NCI-H510A treated with DMSO at 0.1 percent for 48 hours (cell line): Measurements from ENCODE around the gene REM2.
A peak's percentile ranks its signal among the peaks of the same experiment; 100 is the strongest.
"Not testable (repeated sequence)": the region's sequence is repeated elsewhere in the genome, so short reads cannot be mapped to it uniquely, and the experiment has no call there.

Source experiments
- DNase-seq: peaks from one replicate; lab custom pipeline; 2025; lab: John Stamatoyannopoulos, UW

The REM2 gene

DNA sequence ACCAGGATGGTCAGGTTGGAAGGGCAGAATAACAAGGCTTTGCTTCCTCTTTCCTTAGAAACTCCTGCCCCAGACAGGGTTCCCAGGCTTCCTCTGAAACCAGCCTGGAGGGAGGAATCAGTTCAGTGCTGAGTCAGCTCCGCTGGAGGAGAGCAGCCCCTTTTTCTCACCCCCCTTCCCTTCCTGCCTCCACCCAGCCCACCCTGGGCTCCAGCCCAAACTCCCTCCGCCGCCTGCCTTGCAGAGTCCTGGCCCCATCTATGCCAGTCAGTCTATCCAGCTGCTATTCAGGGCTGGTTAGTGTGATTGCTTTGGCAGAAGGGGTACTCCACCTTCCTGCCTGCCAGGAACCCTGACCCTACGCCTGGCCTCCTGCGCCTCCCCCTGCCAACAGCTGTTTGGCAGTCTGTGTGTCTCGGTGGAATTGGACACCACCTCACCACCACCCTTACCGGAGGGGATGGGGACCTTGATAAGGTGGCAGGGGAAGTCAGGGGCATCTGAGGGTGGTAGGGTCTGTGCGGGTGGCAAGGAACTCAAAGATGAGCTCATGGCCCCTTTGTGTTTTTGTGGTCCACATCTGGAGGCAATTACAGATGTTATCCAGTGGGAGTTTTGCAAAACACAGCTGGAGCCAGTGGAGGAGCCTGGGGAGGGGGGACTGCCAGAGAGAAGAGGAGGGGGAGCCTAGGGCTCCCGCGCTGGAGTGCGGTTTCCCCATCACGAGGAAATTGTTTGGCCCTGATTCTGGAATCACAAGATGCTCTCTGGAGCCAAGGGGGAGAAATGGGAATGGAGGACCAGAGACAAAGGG, 34.5 kb upstream of the REM2 start:
- DNase-seq: no peak

DNA sequence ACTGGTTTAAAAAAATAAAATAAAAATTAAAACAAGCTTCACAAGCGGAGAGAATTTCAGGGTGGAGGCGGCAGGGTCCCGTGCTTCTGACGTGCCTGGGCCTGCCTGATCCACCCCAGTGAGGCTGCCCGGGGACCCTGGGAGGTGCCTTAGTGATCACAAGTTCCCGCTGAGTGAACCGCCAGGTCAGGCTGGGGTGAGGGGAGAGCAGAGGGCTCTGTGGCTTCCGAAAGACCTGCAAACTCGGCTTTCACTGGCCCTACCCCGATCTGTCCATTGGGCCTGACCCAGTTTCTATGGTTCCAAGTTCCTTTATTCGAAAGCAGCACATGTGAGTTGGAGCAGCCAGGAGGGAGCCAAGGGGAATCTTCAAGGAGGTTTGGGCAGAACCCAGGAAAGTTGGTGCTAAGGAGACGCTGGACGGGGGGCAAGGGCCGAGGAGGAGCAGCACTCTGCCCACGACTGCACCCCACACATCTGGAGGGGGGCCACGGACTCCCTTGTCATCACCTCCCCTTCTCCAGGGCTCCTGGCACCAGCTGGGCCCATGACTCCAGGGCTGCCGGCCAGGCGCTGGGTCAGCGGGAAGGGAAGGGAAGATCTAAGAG, 33.7 kb upstream of the REM2 start:
- DNase-seq: no peak

DNA sequence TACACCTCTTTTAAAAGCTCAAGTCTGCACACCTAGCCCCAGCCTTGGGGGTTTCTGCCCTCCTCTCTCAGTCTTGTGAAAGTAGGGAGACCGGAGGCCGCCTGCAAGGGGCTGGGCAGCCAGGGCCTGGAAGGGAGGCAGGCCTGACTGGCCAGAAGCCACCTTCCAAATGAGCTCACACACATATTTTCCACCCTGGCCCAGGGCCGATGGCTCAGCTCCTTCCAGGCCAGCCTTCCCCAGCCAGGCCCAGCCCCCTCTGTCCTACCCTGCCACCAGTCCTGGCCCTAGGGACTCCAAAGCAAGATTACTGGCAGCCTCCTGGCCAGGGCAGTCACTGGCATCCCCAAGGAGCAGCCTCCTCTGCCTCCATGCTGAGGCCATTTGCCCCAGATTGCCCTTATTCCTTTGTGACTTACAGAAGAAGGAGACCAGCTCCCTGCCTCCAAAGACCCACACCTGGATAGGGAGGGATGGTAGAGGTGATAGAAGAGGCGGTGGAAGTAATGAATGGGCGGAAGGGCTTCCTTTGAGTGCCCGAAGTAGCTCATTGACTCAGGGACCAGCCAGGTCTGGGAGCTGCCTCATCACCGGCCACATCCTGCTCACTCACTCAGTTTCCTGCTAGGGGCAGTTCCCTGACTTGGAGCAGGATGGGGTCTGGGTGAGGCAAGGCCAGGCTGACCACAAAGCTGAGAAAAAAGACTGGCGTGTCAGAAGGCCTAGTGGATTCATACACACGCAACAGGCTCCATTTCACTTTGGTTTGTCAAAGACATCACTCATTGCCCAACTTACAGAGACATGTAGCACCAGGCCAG, 31.9 kb upstream of the REM2 start:
- DNase-seq: no peak

DNA sequence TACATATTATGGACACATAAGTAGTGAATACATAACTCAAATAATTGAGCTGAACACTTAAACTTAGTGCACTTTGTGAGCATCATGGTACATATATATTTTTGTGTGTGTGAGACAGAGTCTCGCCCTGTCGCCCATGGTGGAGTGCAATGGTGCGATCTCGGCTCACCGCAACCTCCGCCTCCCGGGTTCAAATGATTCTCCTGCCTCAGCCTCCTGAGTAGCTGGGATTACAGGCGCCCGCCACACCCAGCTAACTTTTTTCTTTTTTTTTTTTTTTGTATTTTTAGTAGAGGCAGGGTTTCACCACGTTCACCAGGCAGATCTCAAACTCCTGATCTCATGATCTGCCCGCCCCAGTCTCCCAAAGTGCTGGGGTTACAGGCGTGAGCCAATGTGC, 30.8 kb upstream of the REM2 start:
- not testable (repeated sequence) for DNase-seq

DNA sequence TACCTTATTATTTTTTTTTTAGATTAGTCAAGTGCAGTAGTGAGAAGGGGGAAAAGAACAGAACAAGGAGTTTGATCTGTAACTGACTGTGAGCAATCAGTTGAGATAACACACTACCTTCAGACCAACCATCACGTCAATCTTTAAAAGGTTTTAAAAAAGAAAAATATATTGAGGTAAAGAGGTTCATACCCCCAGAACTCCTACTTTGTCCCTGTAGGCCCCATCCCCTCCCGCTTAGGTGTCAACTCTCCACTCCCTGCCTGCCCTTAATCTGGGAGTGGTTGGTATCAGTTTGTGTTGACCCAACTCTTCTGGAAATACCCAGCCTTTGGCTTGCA, 30.5 kb upstream of the REM2 start:
- DNase-seq: no peak

DNA sequence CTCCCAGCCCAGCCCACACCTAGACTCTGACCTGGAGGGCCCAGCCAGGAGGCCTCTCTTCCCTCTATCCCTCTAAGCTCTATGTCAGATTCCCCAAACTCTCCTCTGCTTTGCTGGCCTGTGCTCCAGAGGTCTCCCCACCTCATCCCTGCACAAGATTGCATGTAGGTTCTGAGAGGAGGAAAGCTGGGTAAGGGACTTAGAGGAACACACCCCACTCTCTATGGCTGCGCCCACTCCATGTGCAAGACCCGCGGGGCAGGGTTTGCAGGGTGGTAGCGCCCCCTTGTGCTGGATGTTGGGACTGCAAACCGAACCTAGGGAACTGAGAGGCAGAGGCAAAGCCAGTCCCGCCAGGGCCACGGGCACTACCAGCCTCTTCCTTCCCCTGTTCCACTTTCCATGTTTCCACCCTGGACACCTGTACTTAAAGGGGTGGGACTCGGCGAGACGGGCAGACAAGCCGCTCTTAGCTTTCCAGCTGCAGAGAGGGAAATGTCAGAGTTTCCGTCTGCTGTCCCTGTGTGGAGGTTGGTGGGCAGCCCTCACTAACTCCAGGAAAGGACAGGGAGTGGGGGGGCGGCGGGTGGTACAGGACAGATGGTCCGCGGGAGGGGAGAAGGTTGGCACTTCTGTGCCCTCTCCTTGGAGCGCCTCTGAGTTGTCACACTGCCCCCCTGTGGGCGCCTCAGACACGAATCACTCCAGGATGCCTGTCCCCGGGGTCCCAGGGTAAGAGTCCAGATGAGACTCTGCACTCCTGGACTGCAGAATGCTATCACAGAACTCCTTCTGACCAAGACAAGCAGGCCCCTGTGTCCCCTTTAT, 29.9 kb upstream of the REM2 start:
- DNase-seq: no peak

DNA sequence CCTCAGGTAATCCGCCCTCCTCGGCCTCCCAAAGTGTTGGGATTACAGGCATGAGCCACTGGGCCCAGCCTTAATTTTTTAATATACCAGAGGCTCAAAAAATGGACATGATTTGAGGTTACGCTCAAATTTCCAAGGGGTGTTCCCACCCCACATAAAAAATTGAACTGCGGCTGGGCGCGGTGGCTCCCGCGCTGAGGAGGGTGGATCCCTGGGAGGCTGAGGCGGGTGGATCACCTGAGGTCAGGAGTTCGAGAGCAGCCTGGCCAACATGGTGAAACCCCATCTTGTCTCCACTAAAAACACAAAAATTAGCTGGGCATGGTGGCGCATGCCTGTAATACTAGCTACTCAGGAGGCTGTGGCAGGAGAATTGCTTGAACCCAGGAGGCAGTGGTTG, 28.7 kb upstream of the REM2 start:
- not testable (repeated sequence) for DNase-seq

DNA sequence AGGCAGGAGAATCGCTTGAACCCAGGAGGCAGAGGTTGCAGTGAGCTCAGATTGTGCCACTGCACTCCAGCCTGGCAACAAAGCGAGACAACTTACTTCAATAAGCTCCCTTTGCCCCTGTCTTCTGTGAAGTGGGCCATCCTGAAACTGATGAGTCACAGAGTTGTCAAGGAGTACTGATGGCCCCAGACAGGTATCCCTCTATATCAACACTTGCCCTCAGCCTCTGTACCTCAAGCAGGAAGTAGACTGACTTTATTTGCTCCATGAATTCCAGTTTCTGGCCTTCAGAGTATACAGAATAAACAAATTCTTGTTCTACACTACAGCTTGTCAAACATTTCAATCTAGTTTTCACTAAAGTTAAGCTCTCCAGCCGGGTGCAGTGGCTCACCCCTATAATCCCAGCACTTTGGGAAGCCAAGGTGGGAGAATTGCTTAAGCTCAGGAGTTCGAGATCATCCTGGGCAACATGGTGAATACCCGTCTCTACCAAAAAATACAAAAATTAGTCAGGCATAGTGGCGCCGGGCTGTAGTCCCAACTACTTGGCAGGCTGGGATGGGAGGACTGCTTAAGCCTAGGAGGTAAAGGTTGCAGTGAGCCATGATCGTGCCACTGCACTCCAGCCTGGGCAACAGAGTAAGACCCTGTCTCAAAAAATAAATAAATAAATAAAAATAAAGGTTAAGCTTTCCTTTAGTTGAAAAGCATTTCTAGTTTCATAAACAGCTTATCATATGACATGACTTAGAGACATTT, 27.9 kb upstream of the REM2 start:
- no peak for DNase-seq

DNA sequence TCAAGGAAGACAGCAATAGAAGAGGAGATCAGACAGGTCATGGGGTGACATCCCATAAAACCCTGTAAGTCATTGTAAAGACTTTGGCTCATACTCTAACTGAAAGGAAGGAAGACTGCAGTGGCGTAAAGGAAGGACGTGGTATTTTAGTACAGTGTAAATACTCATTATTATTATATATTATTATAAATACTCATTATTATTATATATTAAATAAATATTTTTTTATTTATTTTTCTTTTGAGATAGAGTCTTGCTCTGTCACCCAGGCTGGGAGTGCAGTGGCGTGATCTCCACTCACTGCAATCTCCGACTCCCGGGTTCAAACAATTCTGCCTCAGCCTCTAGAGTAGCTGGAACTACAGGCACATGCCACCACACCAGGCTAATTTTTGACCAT, 26.6 kb upstream of the REM2 start:
- DNase-seq: no peak

DNA sequence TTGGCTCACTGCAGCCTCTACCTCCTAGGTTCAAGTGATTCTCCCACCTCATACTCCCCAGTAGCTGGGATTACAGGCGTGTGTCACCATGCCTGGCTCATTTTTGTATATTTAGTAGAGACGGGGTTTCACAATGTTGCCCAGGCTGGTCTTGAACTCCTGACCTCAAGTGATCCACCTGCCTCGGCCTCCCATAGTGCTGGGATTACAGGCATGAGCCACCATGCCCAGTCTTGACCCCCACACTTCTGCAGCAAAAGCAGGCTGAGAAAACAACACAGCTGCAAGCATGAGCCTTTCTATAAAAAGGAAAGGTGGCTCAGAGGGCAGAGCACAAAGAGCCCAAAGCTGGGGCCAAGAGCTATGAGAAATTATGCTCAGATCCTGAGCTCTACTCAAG, 22.6 kb upstream of the REM2 start:
- not testable (repeated sequence) for DNase-seq

DNA sequence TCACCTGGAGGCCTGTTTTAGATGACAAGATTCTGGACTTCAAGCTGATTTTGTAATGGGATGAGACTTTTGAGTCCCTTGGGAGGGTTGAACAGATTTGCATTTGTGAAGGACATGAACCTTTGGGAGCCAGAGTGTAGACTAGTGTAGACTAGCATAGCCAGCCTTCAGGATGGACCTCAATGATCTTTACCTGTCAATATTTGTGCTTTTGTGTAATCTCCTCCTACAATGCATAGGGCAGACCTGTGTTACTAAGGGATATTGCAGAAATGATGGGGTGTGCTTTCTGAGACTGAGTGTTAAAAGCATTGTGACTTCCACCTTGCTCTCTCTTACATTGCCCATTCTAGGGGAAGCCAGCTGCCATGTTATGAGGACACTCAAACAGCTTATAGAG, 21.4 kb upstream of the REM2 start:
- no peak for DNase-seq

DNA sequence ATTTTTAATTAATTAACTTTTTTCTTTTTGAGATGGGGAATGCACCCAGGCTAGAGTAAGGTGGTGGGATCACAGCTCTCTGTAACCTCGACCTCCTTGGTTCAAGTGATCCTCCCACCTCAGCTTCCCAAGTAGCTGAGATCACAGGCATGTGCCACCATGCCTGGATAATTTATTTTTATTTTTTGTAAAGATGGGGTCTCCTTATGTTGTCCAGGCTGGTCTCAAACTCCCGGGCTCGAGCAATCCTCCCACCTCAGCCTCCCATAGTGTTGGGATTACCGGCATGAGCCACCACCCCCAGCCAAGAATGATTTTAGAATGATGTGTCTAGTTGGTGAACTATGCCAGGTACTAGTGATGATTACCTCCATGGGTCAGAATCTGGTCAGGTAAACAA, 18.0 kb upstream of the REM2 start:
- DNase-seq: no peak

DNA sequence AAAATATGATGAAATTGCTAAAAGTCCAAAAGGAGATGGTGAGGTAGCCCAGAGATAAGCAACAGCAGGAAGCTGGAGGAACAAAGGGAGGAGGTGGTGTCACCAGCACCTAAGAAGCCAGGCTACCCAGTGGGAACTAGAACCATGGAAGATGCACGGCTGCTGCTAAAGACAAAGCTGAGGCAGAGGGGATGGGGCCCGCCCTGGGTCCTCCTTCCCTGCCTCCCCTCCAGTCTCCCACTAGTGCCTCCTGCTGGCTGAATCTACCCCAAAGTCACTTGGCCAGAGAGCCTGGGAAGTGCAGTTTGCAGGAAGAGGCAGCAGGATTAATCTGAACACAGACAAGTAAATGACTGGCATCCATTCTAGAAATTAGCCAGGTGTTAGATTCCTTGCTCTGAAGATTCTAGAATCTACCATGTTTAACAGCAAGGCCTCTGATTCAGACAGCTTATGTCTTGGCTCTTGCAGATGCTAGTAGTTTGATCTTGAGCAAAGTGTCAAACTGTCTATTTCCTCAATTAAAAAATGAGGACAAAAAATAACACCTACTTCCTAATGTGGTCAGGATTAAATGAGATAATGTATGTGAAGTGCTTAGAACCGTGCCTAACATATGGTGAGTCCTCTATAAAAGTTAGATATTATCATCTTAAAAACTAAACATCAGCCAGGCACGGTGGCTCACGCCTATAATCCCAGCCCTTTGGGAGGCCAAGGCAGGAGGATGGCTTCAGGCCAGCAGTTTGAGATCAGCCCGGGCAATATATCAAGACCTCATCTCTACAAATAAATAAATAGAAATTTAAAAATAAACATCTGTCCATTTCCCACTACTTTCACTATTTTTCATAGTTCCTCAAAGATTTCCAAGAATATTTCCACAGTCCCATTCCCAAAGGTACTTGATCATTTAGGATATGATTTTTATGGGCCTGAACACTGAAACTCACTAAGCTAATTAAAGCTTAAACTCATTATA, 17.3 kb upstream of the REM2 start:
- DNase-seq: no peak

DNA sequence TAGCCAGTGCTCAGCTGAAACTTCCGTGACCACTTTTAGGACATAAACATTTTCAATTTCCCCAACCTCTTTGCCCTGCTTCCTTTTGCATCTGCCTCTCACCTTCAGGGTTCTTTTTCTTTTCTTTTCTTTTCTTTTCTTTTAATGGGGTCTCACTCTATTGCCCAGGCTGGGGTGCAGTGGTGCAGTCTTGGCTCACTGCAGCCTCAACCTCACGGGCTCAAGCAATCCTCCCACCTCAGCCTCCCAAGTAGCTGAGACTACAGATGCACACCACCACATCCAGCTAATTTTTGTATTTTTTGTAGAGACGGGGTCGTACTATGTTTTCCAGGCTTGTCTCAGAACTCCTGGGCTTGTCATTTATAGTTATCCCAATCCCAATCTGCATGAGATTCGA, 16.1 kb upstream of the REM2 start:
- no peak for DNase-seq

DNA sequence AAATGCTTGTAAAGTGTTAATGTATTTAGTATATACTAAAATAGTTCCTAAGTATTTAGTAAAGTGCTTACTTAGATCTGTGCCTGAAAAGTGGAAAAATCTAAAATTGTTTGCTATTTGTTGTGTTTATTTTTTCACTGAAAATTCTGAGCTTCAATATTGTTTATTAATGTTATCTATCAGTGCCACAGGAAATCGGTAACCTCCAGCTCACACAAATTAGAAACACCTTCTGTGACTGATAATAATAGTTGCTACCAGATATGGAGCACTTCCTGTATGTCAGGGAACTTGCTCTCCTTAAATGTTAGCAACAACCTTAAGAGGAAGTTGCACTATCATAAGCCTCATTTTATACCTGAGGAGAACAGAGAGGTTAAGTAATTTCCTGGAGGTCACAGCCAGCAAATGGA, 12.2 kb upstream of the REM2 start:
- no peak for DNase-seq

DNA sequence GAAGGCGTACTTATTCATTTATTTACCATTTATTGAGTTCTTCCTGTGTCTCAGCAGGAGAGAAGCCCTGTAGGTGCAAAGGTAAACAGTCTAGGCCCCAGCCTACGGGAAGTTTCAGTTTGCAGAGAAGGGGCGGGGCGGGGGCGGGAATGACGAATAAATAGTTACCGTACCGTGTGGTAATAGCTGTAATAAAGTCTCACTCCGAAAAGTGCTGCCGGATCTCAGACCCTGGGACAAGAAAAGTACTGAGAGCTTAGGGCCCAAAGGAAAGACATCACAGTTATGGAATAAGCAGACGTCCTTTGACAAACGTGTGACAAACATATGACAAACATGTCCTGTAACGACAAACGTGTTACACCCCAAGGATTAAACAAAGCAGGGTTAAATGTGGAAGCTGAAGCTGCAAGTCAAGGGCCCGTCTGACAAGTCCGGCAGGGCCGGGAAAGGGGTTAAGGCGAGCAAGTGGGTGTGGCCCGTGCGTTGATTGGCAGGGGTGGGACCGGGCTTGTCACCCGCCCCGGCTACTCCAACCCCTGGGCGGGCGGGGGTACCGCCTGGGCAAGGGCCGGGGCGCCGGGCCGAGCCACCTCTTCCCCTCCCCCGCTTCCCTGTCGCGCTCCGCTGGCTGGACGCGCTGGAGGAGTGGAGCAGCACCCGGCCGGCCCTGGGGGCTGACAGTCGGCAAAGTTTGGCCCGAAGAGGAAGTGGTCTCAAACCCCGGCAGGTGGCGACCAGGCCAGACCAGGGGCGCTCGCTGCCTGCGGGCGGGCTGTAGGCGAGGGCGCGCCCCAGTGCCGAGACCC, 11.6 kb upstream of the REM2 start, which contains the start of gene LRP10:
LRP10 (plus strand) TSS at position 517 of the 809 bp plus-strand sequence. CDS start 564 bp downstream, outside the sequence.
- peak; percentile 94 for DNase-seq

DNA sequence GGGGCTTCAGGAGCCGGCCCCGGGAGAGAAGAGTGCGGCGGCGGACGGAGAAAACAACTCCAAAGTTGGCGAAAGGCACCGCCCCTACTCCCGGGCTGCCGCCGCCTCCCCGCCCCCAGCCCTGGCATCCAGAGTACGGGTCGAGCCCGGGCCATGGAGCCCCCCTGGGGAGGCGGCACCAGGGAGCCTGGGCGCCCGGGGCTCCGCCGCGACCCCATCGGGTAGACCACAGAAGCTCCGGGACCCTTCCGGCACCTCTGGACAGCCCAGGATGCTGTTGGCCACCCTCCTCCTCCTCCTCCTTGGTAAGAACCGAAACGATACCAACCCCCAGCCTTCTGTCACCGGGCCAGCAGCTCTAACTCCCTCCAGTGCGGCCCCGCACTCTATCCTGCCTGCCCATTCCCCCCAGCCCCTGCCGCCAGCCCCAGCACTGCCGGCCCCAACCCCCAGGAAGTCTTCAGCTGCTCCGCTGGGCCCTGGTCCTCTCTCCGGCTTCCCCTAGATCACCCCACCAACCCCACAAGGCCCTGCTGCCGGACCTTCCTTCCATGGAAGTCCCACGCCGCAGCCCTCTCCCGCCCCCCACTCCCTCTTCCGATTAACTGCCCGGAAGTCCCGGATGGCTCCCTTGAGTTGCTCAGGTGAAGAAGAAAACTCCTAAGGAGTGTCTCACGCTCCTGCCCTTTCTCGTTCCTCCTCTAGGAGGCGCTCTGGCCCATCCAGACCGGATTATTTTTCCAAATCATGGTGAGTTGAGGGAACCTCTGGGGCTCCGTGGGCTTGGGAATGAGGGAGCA, 10.8 kb upstream of the REM2 start:
- peak; percentile 78 for DNase-seq

DNA sequence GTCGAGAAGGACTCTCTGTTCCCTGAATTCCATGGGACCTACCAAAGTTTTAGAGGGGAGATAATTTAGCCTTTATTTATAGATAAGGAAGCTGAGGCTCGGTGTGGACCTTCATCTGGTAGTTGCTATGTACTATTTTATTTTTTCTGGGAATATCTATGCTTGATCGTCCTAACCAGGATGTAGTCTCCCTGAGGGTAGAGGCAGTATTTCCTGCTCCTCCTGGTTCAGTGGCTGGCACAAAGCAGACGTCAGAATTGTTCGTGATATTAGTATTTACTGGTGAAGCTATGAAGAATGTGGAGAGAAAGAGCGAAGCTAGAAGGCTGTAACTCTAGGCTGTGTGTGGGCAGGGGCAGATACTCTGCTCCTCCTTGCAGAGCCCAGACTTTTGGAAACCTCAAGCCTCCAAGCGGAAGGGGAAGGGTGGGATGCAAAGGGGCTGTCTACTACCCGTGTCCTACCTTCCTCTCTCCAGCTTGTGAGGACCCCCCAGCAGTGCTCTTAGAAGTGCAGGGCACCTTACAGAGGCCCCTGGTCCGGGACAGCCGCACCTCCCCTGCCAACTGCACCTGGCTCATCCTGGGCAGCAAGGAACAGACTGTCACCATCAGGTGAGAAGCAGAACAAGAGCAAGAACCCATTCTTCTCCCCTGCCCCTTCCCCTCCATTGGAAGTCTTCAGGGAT, 10.0 kb upstream of the REM2 start:
- no peak for DNase-seq
